Raji (cell line): ENCODE measurements around the gene CALML4.

ENCODE experiments used
- POLR2A ChIP-seq: IDR thresholded peaks from 2 replicates; pipeline ENCODE4 v1.6.1; 2011; ENCODE audit warnings: low read depth, low read length, control low read depth; ENCODE audit not compliant: insufficient read depth

Gene CALML4

GRCh38 chr15:68203486-68203885, 1.6 kb downstream of the CALML4 start:
- no peak for TF ChIP-seq POLR2A

DNA sequence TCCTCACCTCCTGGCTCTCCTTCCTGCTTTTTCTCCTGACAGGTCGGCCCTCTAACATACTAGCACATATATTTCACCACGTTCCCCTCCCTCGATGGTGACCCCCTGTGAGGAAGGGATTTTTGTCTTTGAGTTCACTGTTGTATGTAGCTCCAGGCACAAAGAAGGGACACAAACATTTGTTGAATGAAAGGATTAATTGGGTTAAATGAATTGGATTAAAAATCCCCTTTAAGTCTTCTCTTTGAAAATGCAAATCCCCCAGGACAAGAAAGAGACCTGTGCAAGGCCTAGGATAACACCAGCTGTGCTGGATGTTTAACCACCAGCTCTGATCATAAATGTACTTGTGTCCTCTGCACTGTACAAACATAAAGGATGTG, 3.3 kb downstream of the CALML4 start:
- no peak for TF ChIP-seq POLR2A

GRCh38 chr15:68201153-68201878, 3.8 kb downstream of the CALML4 start:
- TF ChIP-seq POLR2A = no peak

- TF ChIP-seq POLR2A = no peak
Measured at GRCh38 chr15:68200016-68200861, 4.9 kb downstream of the CALML4 start.

DNA sequence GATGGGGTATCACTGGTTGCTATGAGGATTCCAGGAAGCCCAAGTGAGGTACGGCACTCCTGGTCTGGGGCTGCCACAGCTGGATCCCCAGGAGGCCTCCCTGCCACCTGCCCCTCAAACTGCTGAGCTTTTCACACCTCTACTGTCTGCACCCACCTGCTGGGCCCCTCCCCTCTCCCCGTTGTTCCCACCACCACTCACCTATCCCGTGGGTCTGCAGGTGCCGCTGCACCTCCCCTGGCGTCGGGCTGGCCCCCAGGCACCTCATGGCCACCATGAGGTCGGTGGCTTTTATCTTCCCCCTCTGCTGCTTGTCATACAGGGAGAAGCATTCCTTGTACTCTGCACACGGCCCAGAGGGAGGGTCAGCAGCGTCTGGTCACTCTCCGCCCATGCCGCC, 5.8 kb downstream of the CALML4 start:
- TF ChIP-seq POLR2A = no peak

- no peak for TF ChIP-seq POLR2A
Measured at GRCh38 chr15:68197661-68198437, 7.3 kb downstream of the CALML4 start.

DNA sequence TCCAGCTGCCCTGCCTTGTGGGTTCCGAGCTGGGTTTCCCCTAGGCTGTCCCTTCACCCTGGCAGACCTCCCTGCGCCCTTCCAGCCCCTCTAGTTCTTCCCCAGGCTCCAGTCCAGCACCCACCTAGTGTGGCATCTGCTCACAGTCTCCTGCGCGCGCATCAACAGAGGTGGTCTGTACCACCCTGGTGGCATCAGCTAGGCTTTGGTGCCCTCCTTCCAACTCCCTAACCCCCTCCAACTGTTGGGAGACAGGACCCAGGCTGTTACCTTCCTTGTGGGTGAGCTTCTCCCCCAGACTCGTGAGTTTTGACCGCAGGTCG, 8.0 kb downstream of the CALML4 start:
- TF ChIP-seq POLR2A = no peak

DNA sequence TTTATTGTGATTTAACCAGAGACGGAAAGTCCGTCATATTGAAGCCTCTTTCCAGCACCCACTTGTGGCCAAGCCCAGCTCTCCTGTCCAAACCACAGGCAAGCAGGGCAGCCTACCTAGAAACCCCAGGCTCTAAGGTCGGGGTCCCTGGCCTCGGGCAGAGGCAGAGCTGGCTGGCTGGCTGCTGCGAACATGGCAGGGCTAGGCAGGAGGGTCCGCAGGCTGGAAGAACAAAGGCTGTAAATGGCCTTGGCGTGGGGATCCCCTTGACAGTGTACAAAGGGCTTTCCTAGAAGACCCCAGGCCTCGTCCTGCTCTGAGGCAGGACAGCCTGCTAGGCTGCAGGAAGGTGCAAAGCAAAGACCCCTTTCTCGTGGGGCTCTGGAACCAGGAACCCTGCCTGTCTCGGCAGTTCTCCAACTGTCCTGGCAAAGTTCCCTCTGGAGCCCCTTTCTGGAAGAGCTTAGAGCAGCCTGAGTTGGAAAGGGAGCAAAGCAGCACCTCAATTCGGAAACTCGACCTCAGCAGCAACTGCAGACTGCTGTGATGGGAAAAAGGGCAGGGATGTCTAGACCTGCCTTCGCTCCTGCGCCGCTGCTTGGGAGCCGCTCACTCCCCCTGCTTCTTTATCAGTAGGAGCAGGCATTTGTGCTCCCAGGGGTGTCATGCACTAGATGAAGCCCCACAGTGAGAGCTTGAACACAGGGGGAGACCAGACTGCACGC, 8.5 kb downstream of the CALML4 start:
- no peak for TF ChIP-seq POLR2A

- no peak for TF ChIP-seq POLR2A
Measured at GRCh38 chr15:68195336-68196112, 9.6 kb downstream of the CALML4 start.

DNA sequence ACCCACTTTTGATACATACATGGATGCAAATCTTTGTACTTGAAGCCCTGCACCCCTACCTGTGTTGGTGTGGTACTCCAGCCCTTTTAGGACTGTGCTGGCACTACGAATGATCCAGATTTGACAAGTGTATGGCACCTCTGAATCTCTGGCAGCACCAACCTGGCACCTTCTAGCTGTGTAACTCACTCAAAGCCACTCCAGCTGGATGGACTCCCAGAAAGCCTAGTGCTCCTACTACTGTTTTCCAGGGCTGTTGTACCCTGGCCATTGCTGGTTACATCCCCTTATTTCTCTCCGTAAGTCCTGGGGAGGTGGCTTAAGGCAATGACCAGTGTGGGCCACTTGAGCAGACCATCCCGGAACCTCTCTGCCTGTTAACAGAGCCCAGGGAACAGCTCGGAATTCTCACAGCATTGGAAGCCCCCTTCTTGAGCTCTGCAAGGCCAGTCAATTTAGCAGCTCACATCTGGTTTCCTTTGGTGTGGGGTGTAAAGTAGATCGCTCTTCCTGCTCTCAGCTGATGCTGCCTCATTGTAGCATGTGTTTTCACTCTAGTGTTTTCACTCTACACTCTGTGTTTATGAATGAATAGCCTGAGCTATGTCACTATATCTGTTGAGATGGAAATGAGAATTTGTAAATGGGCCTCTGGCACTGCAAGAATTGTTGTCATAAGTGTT, 12.2 kb downstream of the CALML4 start:
- no peak for TF ChIP-seq POLR2A

DNA sequence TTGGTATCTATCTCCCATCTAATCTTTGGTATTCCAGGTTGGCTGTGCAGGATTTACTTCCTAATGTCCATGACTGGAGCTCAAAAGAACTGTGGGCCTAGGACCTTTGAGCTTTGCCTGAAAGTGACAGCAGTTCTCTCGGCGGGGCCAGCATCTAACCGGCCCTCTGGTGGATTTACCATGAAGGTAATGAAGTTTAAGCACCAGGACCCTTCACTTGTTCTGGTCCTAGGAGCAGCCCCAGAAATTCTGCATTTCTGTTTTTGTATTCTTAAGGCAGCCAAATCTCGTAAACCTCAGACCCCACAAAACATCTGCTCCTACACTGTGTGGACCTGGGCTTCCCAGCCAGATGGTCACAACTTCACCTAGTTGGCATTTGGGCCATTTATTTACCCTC, 13.0 kb downstream of the CALML4 start:
- no peak for TF ChIP-seq POLR2A

DNA sequence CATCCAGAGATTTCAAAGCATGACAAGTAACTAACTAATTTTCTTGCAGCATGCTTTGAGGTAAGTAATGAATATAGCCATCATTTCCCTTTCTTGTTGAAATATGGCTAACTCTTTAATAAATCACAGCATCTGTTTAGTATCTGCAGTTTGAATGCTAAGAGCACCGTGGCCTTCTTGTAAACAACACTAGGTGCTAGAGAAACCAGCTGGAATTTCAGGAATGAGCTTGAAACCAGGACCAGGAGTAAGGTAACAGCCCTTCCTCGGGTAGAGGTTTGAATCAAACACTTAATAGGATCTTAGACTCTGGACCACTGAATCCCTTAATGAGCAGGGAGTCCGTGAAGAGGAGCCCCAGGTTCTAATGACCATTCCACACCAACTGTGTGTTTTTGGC, 13.6 kb downstream of the CALML4 start:
- TF ChIP-seq POLR2A = no peak

DNA sequence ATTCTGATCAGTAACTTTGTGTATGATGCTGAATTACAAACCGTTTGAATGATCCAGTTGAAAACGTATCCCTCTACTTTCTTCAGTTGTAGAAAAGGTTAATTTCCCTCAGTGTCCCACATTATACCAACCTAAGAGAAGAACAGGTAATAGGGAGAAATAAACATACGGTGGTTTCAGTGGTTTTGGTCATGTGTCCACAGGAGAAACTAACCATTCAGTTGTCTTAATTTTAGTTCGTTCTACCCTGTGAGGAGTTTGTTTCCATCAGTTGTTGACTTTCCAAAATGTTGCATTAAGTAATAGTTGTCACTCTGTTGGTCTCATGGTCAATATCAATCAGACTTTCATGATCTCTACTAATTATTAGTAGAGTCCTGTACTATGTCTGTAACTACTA, 15.1 kb downstream of the CALML4 start:
- no peak for TF ChIP-seq POLR2A

GRCh38 chr15:68188647-68189046, 16.5 kb downstream of the CALML4 start:
- no peak for TF ChIP-seq POLR2A
